B cell (primary cell): ENCODE data around the gene LRRC75B. TPM values are rescaled to one million over a fixed set of nuclear protein-coding genes. Genes with fewer than 3 reads are reported as not detected.

Experiments used
- ATAC-seq: fragments of 200-7000 bp; cut with Tn5 transposase; one replicate; pipeline ENCODE4 v1.10.0; 2021; ENCODE audit warnings: low read depth, mild to moderate bottlenecking, moderate number of reproducible peaks, moderate library complexity
- CTCF ChIA-PET: fragments of 350-600 bp; sonication (Branson Sonifier 250); formaldehyde crosslinking; loops from one replicate; lab custom pipeline; 2021; ENCODE audit warnings: antibody characterized with exemption, inconsistent platforms; lab: Charles Lee
- POLR2A ChIA-PET: fragments of 350-600 bp; sonication (Branson Sonifier 250); formaldehyde crosslinking; loops from one replicate; lab custom pipeline; 2021; ENCODE audit warnings: antibody characterized with exemption; lab: Charles Lee
- DNase-seq: peaks from one replicate; pipeline ENCODE4 v3.0.0; 2013
- H2AFZ ChIP-seq: 2 replicates; pipeline ENCODE4 v1.6.1; 2012; ENCODE audit warnings: mild to moderate bottlenecking, low read depth, low read length; ENCODE audit not compliant: insufficient read depth, poor library complexity, severe bottlenecking
- H3K27ac ChIP-seq, 2 donors: 1 replicate in 1 of 2; 2 replicates in 1 of 2; pipeline ENCODE4 v1.5.1; 2012 to 2013; ENCODE audit warnings: low read length in 2 of 2, mild to moderate bottlenecking in 2 of 2, moderate library complexity in 1 of 2
- H3K27me3 ChIP-seq, 4 experiments: fragments of 200-600 bp in 1 of 4; sonication (generic) in 1 of 4; replicated peaks in 1 of 4; 1 replicate in 2 of 4; 2 replicates in 2 of 4; pipeline versions ENCODE4 v1.6.1 to v1.7.0; 2013 to 2016; ENCODE audit warnings: low read length in 3 of 4, mild to moderate bottlenecking in 2 of 4, mixed read lengths in 1 of 4, moderate library complexity in 1 of 4; ENCODE audit not compliant: insufficient read depth in 4 of 4, control insufficient read depth in 3 of 4; ENCODE audit errors: control extremely low read depth in 1 of 4
- H3K36me3 ChIP-seq, 2 experiments: replicated peaks in 1 of 2; 1 replicate in 1 of 2; 2 replicates in 1 of 2; pipeline versions ENCODE4 v1.6.1 to v1.7.1; 2013; ENCODE audit warnings: low read length in 1 of 2; ENCODE audit not compliant: insufficient read depth in 2 of 2, control insufficient read depth in 1 of 2; ENCODE audit errors: control extremely low read depth in 1 of 2, extremely low read depth in 1 of 2
- H3K4me1 ChIP-seq, 2 donors: fragments of 200-600 bp in 1 of 2; sonication (generic) in 1 of 2; 1 replicate in 1 of 2; 2 replicates in 1 of 2; pipeline versions ENCODE4 v1.5.1 to v1.6.1; 2013 to 2017; ENCODE audit warnings: low read length in 2 of 2; ENCODE audit not compliant: control insufficient read depth in 2 of 2, insufficient read depth in 2 of 2
- H3K4me2 ChIP-seq: replicated peaks from 2 replicates; pipeline ENCODE3; 2012; ENCODE audit warnings: mild to moderate bottlenecking, low read depth, low read length; ENCODE audit not compliant: poor library complexity, severe bottlenecking
- H3K4me3 ChIP-seq, 5 experiments: fragments of 200-600 bp in 1 of 5; sonication (generic) in 1 of 5; 1 replicate in 3 of 5; 2 replicates in 2 of 5; pipeline versions ENCODE4 v1.5.1 to v1.7.0; 2011 to 2016; ENCODE audit warnings: low read length in 4 of 5, mild to moderate bottlenecking in 4 of 5, low read depth in 2 of 5, control low read depth in 1 of 5, moderate library complexity in 1 of 5; ENCODE audit not compliant: insufficient read depth in 1 of 5; ENCODE audit errors: control extremely low read depth in 1 of 5, extremely low read depth in 1 of 5
- H3K79me2 ChIP-seq: fragments of 200-600 bp; sonication (generic); one replicate; pipeline ENCODE4 v1.6.0; 2016; ENCODE audit warnings: low read length; ENCODE audit not compliant: control insufficient read depth, insufficient read depth
- H3K9ac ChIP-seq: fragments of 200-600 bp; sonication (generic); 2 replicates; pipeline ENCODE4 v1.6.1; 2017; ENCODE audit warnings: mild to moderate bottlenecking, low read length, moderate library complexity
- H3K9me3 ChIP-seq, 3 donors: one replicate each; pipeline versions ENCODE4 v1.6.1 to v1.7.1; 2013; ENCODE audit warnings: low read length in 2 of 3; ENCODE audit not compliant: control insufficient read depth in 2 of 3, insufficient read depth in 1 of 3; ENCODE audit errors: control extremely low read depth in 1 of 3
- H4K20me1 ChIP-seq: 2 replicates; pipeline ENCODE4 v1.6.0; 2012; ENCODE audit warnings: mild to moderate bottlenecking, low read length; ENCODE audit not compliant: insufficient read depth, control insufficient read depth, poor library complexity, severe bottlenecking
- H3K27ac Mint-ChIP-seq: one replicate; pipeline ENCODE4 v1.8.0; 2021; ENCODE audit warnings: mixed read lengths
- H3K27me3 Mint-ChIP-seq: one replicate; pipeline ENCODE4 v1.8.0; 2021; ENCODE audit warnings: mixed read lengths
- H3K4me1 Mint-ChIP-seq: one replicate; pipeline ENCODE4 v1.8.0; 2021; ENCODE audit warnings: mixed read lengths
- H3K4me3 Mint-ChIP-seq: one replicate; pipeline ENCODE4 v1.8.0; 2021; ENCODE audit warnings: mixed read lengths
- H3K9me3 Mint-ChIP-seq: one replicate; pipeline ENCODE4 v1.8.0; 2022; ENCODE audit warnings: mixed read lengths; ENCODE audit not compliant: insufficient read depth
- EZH2 ChIP-seq: IDR thresholded peaks from 2 replicates; pipeline ENCODE4 v1.6.1; 2012; ENCODE audit warnings: borderline replicate concordance, low read depth, mild to moderate bottlenecking, moderate library complexity, low read length; ENCODE audit not compliant: insufficient read depth, poor library complexity, severe bottlenecking
- WGBS: methylation state at CpG from one replicate; pipeline ENCODE4 v1.1.5; 2013; ENCODE audit warnings: missing lambda C conversion rate; ENCODE audit not compliant: insufficient coverage; 5-methylcytosine and 5-hydroxymethylcytosine counted together
- intact Hi-C: fragments of 100-400 bp; cut with micrococcal nuclease; formaldehyde crosslinking; loops from one replicate; pipeline ENCODE4 v1.10.0; 2022
- polyA plus RNA-seq: library from polyadenylated mRNA; depleted of rRNA; stranded (reverse); fragments of >200 nt; gene quantifications from 2 replicates; pipeline ENCODE4 v1.2.3, GENCODE V29; 2012
- total RNA-seq, 2 donors: library from RNA; stranded (reverse); fragments of 120-200 nt in 1 of 2; gene quantifications; 1 replicate in 1 of 2; 2 replicates in 1 of 2; pipeline versions ENCODE4 v1.2.3 to v1.2.4, GENCODE V29; 2013 to 2022
- TF ChIP-seq, protein P1 (sequence below): fragments of 200-600 bp; IDR thresholded peaks from one replicate; pipeline ENCODE4 v1.8.0; 2022; ENCODE audit warnings: antibody characterized with exemption, mild to moderate bottlenecking

The LRRC75B gene
- total and polyA plus RNA-seq, 2 donors (not counting 1 experiment from before 2014, with no cell fraction given), result 1.3 to 3.1 TPM

DNA sequence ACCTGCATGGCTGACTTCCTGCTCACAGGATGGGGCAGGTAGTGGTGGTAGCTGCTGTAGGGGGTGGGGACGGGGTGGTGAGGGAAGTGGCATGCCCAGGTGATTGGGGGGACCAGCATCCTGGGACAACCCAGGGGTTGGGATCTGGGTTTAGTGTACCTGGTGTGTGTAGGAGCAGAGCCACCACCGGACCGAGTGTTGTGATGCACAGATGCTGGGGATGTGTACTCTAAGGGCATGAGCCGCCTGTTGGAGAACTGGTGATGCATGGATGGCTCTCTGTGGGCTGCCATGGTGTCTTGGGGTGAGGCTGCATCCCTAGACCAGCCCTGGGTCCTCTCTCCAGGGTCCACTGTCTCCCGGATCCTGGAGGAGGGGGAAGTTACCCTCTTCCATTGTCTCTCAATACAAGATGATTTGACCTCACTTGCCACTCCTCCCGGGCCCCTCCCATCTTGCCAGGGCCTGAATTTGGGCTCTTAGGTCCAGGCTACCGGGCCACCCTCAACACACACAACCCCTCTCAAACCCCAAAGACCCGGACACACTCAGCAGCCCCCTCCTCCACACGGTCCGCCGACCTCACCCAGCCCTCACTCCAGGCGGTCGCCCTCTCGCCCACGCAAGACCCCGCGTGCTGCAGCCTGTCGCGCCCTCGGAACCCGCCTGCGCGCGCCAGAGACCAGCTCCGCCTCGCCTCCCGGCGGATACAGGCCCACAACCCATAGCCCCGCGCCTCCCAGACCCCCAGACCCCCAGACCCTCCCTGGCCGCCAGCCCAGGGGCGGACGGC lies 619 bp downstream of the LRRC75B start:
- peak overlapping the region; percentile 58 for H2AFZ ChIP-seq
- peak; percentile 27 for DNase-seq

More for the DNA sequence above, 619 bp downstream of the LRRC75B start:
- peaks cover 7% of the 10 kb centered on the region for H3K4me1 Mint-ChIP-seq
- no peak for ATAC-seq
- Histone ChIP-seq H3K79me2 (no peaks in the 10 kb centered on the region), H3K9ac (peak overlapping the region; percentile 55), H3K27ac (no peak overlapping the region), H3K4me1 (peaks cover 2 to 15% of the 10 kb centered on the region in 2 donors), H3K4me2 (peak overlapping the region; percentile 87), H3K27me3 (peaks cover 0 to 20% (median 0%) of the 10 kb centered on the region in 4 experiments), H3K4me3 (peak overlapping the region in 3 of 5 experiments; percentile 34 to 53 (median 40)), H3K9me3 (peaks cover 0 to 5% (median 0%) of the 10 kb centered on the region in 3 donors), H4K20me1 (no peaks in the 10 kb centered on the region), H3K36me3 (no peaks in the 10 kb centered on the region)
- peaks cover 5% of the 10 kb centered on the region for H3K27me3 Mint-ChIP-seq
- no peaks in the 10 kb centered on the region for H3K9me3 Mint-ChIP-seq
- peak overlapping the region; percentile 90 for H3K4me3 Mint-ChIP-seq
- CTCF ChIA-PET, result no interaction called here
- intact Hi-C loops, result no loop called here
- POLR2A ChIA-PET, result no interaction called here
- 10% methylated on average over 31 of the region's 33 CpGs for WGBS
- peak overlapping the region; percentile 56 for H3K27ac Mint-ChIP-seq
- TF ChIP-seq EZH2, result no peak
- TF ChIP-seq, protein P1, sequence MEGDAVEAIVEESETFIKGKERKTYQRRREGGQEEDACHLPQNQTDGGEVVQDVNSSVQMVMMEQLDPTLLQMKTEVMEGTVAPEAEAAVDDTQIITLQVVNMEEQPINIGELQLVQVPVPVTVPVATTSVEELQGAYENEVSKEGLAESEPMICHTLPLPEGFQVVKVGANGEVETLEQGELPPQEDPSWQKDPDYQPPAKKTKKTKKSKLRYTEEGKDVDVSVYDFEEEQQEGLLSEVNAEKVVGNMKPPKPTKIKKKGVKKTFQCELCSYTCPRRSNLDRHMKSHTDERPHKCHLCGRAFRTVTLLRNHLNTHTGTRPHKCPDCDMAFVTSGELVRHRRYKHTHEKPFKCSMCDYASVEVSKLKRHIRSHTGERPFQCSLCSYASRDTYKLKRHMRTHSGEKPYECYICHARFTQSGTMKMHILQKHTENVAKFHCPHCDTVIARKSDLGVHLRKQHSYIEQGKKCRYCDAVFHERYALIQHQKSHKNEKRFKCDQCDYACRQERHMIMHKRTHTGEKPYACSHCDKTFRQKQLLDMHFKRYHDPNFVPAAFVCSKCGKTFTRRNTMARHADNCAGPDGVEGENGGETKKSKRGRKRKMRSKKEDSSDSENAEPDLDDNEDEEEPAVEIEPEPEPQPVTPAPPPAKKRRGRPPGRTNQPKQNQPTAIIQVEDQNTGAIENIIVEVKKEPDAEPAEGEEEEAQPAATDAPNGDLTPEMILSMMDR, result no peak
